Fibroblast of skin of abdomen (primary cell): ENCODE measurements around the gene STX12.
A peak's percentile ranks its signal among the peaks of the same experiment; 100 is the strongest.
"Not testable (repeated sequence)": the region's sequence is repeated elsewhere in the genome, so short reads cannot be mapped to it uniquely, and the experiment has no call there.

Experiments used
- DNase-seq: peaks from one replicate; pipeline ENCODE4 v3.0.0-alpha.2; 2013

STX12 gene

DNA sequence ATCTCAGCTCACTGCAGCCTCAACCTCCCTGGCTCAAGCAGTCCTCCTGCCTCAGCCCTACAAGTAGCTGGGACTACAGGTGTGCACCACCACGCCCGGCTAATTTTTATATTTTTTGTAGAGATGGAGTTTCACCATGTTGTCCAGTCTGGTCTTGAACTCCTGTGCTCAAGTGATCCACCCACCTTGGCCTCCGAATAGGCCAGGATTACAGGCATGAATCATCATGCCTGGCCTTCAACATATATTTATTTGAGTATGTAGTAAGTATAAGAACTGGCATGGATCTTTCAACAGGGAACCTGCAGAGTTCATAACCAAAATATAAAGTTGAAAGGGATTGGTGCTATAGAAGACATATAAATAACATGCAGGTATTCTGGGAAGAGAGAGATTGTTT, 2.3 kb downstream of the STX12 start:
- DNase-seq = not testable (repeated sequence)

DNA sequence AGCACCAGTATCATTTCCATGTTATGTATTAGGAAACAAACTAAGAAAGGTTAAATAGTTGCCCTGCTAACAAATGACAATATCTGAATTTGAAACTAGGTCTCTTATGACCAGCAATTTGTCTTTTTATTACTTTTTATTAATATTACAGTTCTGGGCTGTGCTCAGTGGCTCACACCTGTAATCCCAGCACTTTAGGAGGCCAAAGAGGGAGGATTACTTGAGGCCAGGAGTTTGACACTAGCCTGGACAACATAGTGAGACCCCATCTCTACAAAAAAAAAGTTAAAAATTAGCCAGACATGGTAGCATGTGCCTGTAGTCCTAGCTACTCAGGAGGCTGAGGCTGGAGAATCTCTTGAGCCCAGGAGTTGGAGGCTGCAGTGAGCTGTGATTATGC, 3.3 kb downstream of the STX12 start:
- not testable (repeated sequence) for DNase-seq

DNA sequence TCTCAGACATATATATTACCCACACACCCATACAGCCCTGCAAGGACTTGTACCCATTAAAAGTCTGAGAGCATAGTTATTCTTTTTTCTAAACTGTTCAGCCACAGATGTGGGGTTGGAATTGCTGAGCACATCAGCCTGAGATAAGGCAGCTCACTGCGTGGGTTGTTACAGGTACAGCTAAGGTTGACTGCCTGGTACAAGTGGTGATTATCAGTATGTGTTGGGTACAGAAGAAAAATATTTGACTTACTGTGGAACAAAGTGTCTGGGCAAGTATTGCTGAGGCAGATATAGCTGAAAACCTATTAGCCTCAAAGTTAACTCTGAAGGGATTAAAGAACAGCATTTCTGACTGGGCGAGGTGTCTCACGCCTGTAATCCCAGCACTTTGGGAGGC, 5.0 kb downstream of the STX12 start:
- DNase-seq = no peak

DNA sequence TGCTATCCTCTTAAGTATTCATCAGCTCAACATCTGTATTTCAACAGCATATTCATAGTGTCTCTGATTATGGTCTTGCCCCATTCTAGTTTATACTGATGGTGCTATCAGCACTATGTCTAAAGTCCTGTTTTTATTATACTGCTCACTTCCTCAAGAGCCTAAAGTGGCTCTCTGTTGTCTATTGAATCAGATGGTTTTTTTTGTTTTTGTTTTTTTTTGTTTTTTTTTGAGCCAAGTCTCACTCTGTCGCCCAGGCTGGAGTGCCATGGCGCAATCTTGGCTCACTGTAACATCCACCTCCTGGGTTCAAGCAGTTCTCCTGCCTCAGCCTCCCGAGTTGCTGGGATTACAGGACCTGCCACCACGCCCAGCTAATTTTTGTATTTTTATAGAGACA, 6.1 kb downstream of the STX12 start:
- DNase-seq = no peak

- no peak for DNase-seq
Observed at GRCh38 chr1:27782950-27783349, 9.9 kb downstream of the STX12 start.

GRCh38 chr1:27784700-27785099, 11.7 kb downstream of the STX12 start:
- no peak for DNase-seq

DNA sequence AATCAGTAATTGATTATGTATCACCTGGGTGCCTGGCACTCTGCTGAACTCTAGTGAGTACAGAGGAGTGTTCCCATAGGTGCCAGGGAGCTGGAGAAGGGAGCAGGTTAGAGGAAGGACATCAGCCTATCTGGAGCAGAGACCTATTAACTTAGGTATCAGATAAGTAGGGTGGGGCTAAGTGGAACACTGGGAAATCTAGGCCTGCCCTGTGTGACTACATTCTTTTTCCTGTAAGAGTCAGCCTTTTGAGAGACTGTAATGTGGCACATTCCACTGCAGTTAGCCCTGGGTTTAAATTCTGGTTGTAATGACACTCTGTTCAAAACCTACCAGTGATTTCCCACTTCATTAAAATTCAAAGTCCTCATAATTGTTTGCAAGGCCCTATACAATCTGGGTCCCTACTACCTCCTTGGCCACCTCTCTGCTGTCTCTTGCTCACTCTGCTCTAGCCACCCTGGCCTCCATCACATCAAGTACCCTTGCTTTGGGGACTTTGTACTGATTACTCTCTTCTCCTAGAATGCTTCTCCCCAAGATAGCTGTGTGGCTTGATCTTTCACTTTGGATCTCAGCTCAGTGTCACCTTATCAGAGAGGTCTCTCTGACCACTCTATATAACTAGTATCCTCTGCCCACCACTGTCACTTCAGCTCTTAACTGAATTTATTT, 12.9 kb downstream of the STX12 start:
- DNase-seq = peak; percentile 1

- peak; percentile 14 for DNase-seq
Observed at GRCh38 chr1:27787895-27788294, 14.9 kb downstream of the STX12 start.

GRCh38 chr1:27789540-27790041, 16.6 kb downstream of the STX12 start:
- peak; percentile 6 for DNase-seq

DNA sequence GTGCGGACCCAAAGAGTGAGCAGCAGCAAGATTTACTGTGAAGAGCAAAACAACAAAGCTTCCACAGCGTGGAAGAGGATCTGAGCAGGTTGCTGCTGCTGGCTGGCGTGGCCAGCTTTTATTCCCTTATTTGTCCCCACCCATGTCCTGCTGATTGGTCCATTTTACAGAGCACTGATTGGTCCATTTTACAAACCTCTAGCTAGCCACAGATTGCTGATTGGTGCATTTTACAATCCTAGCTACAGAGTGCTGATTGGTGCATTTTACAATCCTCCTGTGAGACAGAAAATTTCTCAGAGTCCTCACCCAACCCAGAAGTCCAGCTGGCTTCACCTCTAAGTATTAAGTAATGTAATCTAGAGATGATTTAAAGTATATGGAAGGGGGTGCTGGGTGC, 17.3 kb downstream of the STX12 start:
- not testable (repeated sequence) for DNase-seq

- DNase-seq = no peak
Observed at GRCh38 chr1:27795601-27796000, 22.6 kb downstream of the STX12 start.

DNA sequence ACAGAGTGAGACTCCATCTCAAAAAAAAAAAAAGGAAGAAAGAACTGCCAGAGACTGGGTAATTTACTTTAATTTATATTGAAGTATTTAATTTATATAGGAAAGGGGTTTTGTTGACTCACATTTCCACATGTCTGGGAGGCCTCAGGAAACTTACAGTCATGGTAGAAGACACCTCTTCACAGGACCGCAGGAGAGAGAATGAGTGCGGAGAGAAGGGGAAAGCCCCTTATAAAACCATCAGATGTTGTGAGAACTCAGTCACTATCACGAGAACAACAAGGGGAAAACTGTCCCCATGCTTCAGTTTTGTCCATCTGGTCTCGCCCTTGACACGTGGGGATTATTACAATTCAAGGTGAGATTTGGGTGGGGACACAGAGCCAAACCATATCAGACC, 31.8 kb downstream of the STX12 start:
- DNase-seq = no peak

DNA sequence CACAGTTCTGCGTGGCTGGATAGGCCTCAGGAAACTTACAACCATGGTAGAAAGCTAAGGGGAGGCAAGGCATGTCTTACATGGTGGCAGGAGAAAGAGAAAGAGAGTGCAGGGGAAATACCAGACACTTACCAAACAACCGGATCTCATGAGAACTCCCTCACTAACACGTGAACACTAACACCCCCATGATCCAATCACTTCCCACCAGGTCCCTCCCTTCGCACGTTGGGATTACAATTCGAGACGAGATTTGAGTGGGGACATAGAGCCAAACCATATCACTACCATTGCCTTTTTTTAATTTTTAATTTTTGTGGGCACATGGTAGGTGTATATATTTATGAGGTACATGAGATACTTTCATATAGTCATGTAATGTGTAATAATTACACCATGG, 33.7 kb downstream of the STX12 start:
- DNase-seq = no peak

- DNase-seq = no peak
Observed at GRCh38 chr1:27807385-27807784, 34.4 kb downstream of the STX12 start.

DNA sequence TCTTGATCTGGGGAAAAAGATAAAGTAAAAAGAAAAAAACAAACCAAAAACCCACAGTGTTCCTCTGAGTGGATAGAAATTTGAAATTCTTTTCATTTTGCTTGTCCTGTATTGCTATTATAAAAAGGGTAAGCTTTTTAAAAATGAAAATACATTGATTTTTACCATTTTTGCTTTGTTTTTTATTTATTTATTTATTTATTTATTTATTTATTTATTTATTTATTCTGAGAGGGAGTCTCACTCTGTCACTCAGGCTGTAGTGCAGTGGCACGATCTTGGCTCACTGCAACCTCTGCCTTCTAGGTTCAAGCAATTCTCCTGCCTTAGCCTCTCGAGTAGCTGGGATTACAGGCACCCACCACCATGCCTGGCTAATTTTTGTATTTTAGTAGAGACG, 35.1 kb downstream of the STX12 start:
- not testable (repeated sequence) for DNase-seq

DNA sequence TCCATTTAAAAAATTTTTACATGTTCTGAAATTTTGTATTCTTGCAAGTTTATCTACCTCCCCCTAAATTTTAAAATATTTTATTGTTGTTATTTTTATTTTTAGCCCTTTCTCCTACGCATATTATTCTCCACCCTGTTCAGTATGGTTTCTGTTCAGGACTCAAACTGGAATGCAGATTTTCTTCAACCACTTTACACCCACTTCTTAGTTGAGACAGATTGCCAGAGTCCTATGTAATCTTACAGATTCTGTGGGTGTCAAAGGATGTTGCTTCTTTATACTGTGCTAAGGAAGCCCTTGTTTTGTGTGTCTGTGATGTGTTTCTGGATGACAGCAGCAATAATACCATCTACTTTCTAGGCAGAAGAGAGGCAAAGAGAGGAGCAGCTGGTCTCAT, 36.9 kb downstream of the STX12 start:
- no peak for DNase-seq

- DNase-seq = no peak
Observed at GRCh38 chr1:27811741-27812500, 38.9 kb downstream of the STX12 start.

GRCh38 chr1:27816921-27817630, 44.1 kb downstream of the STX12 start:
- DNase-seq = peak; percentile 57

DNA sequence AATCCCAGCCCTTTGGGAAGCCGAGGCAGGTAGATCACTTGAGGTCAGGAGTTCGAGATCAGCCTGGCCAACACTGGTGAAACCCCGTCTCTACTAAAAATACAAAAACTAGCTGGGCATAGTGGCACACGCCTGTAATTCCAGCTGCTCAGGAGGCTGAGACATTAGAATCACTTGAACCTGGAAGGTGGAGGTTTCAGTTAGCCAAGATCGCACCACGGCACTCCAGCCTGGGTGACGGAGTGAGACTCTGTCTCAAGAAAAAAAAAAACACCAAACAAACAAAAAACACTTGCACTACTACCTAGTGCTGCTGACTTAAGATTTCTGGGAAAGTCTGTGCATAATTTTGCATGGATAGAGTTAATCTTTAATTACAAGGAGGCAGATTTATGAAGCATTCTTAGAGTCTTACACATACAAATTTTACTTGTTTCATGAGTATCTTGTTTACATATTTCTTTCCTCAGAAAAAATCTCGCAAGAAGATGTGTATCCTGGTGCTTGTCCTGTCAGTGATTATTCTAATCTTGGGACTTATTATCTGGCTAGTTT, 48.8 kb downstream of the STX12 start:
- no peak for DNase-seq

DNA sequence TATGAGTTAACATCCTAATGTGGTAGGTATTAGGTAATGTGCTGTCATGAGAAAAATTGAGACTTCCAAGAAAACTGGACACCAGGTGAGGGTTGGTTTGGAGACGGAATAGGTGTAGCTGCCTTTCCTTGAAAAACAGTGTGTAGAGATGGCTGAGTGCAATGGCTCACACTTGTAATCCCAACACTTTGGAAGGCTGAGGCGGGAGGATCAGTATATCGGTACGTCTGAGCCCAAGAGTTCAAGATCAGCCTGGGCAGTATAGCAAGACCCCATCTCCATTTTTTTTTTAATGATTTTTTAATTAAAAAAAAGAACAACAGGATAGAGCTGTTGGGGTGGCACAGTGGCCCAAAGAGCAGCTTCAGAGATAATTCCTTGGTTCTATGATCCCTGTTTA, 50.8 kb downstream of the STX12 start:
- DNase-seq = no peak

GRCh38 chr1:27824411-27824810, 51.4 kb downstream of the STX12 start:
- DNase-seq = no peak

- not testable (repeated sequence) for DNase-seq
Observed at GRCh38 chr1:27829339-27829960, 56.4 kb downstream of the STX12 start.
